Neural progenitor cell (in vitro differentiated cells): ENCODE results near the gene USP51. TPM values are rescaled to one million over a fixed set of nuclear protein-coding genes. Genes with fewer than 3 reads are reported as not detected.

Experiments
- DNase-seq: peaks from one replicate; pipeline ENCODE4 v3.0.0-alpha.2; 2016; ENCODE audit warnings: low spot score
- H2AFZ ChIP-seq: fragments of 200-600 bp; sonication (generic); replicated peaks from 2 replicates; pipeline ENCODE4 v1.6.1; 2016; ENCODE audit warnings: antibody characterized with exemption
- H3F3A ChIP-seq: fragments of 200-600 bp; sonication (generic); 2 replicates; pipeline ENCODE4 v1.6.1; 2016; ENCODE audit warnings: antibody characterized with exemption, low read depth
- H3K27ac ChIP-seq: fragments of 200-600 bp; sonication (generic); 2 replicates; pipeline ENCODE4 v1.5.1; 2016; ENCODE audit warnings: mild to moderate bottlenecking
- H3K27me3 ChIP-seq: fragments of 200-600 bp; sonication (generic); 2 replicates; pipeline ENCODE4 v1.6.1; 2016; ENCODE audit warnings: mild to moderate bottlenecking, moderate library complexity
- H3K36me3 ChIP-seq: fragments of 200-600 bp; sonication (generic); 2 replicates; pipeline ENCODE4 v1.5.1; 2016
- H3K4me1 ChIP-seq: fragments of 200-600 bp; sonication (generic); 2 replicates; pipeline ENCODE4 v1.6.1; 2016; ENCODE audit warnings: mixed run types
- H3K4me2 ChIP-seq: fragments of 200-600 bp; sonication (generic); 2 replicates; pipeline ENCODE4 v1.6.1; 2016
- H3K4me3 ChIP-seq: fragments of 200-600 bp; sonication (generic); 2 replicates; pipeline ENCODE4 v1.5.1; 2016
- H3K79me2 ChIP-seq: fragments of 200-600 bp; sonication (generic); 2 replicates; pipeline ENCODE4 v1.6.1; 2016; ENCODE audit warnings: low read depth
- H3K9ac ChIP-seq: fragments of 200-600 bp; sonication (generic); 2 replicates; pipeline ENCODE4 v1.6.1; 2016
- H3K9me3 ChIP-seq: fragments of 200-600 bp; sonication (generic); 2 replicates; pipeline ENCODE4 v1.5.1; 2016; ENCODE audit warnings: low read depth
- H4K20me1 ChIP-seq: fragments of 200-600 bp; sonication (generic); 2 replicates; pipeline ENCODE4 v1.6.1; 2016; ENCODE audit warnings: low read depth
- H3K27ac Mint-ChIP-seq: 3 replicates; pipeline ENCODE4 v1.8.0; 2021; ENCODE audit warnings: mixed read lengths
- H3K27me3 Mint-ChIP-seq: 2 replicates; pipeline ENCODE4 v1.8.0; 2022; ENCODE audit warnings: low read depth, mild to moderate bottlenecking, inconsistent platforms, moderate library complexity, mixed read lengths; ENCODE audit not compliant: insufficient read depth
- H3K36me3 Mint-ChIP-seq: 3 replicates; pipeline ENCODE4 v1.8.0; 2021; ENCODE audit warnings: mixed read lengths
- H3K4me1 Mint-ChIP-seq: 3 replicates; pipeline ENCODE4 v1.8.0; 2021; ENCODE audit warnings: mixed read lengths
- H3K4me3 Mint-ChIP-seq: 3 replicates; pipeline ENCODE4 v1.8.0; 2021; ENCODE audit warnings: mild to moderate bottlenecking, moderate library complexity, mixed read lengths
- H3K9me3 Mint-ChIP-seq: 3 replicates; pipeline ENCODE4 v1.8.0; 2020; ENCODE audit warnings: mixed read lengths
- CTCF ChIP-seq: fragments of 200-600 bp; sonication (generic); IDR thresholded peaks from 2 replicates; pipeline ENCODE4 v1.5.1; 2017; ENCODE audit warnings: antibody characterized with exemption, mild to moderate bottlenecking
- EZH2 ChIP-seq: fragments of 200-600 bp; sonication (generic); IDR thresholded peaks from 2 replicates; pipeline ENCODE4 v1.6.1; 2017; ENCODE audit warnings: antibody characterized with exemption, mild to moderate bottlenecking, moderate library complexity
- EZH2phosphoT487 ChIP-seq: fragments of 200-600 bp; sonication (generic); IDR thresholded peaks from 2 replicates; pipeline ENCODE4 v1.6.1; 2017; ENCODE audit warnings: antibody characterized with exemption
- total RNA-seq: library from RNA; depleted of rRNA; stranded (reverse); fragments of >200 nt; gene quantifications from 2 replicates; pipeline ENCODE4 v1.2.3, GENCODE V29; 2015; ENCODE audit warnings: low replicate concordance

The USP51 gene
- total RNA-seq: 6.6 and 8.6 TPM in 2 replicates

- Histone ChIP-seq H3K36me3 (no peaks in the 10 kb centered on the region), H3K4me1 (peaks cover 3% of the 10 kb centered on the region), H3K9me3 (no peaks in the 10 kb centered on the region), H3K27me3 (no peaks in the 10 kb centered on the region), H3K9ac (no peak within 1 kb of the TSS), H4K20me1 (no peaks in the 10 kb centered on the region), H3K4me2 (peak within 1 kb of the TSS; percentile 80), H3K4me3 (peak within 1 kb of the TSS; percentile 61), H3F3A (peaks cover 19% of the 10 kb centered on the region), H2AFZ (peak within 1 kb of the TSS; percentile 86), H3K27ac (peak within 1 kb of the TSS; percentile 79), H3K79me2 (no peaks in the 10 kb centered on the region)
- peaks cover 18% of the 10 kb centered on the region for H3K4me1 Mint-ChIP-seq
- TF ChIP-seq EZH2phosphoT487: no peak
- TF ChIP-seq CTCF: peak; percentile 9
- peak within 1 kb of the TSS; percentile 92 for H3K4me3 Mint-ChIP-seq
- peaks cover 6% of the 10 kb centered on the region for H3K9me3 Mint-ChIP-seq
- H3K27me3 Mint-ChIP-seq: peaks cover 3% of the 10 kb centered on the region
- peak within 1 kb of the TSS; percentile 95 for H3K27ac Mint-ChIP-seq
- DNase-seq: peak; percentile 72
- H3K36me3 Mint-ChIP-seq: peaks cover 3% of the 10 kb centered on the region
These were observed at the start of gene USP51 for GRCh38 chrX:55489314-55490009. Gene USP51, minus strand, starts transcription at chrX:55489848. Its CDS starts 909 bp downstream, at chrX:55488939.

- H3K4me2 ChIP-seq: no peak overlapping the region
- no peaks in the 10 kb centered on the region for H3K36me3 ChIP-seq
- Mint-ChIP-seq H3K9me3 (no peaks in the 10 kb centered on the region), H3K4me3 (no peak overlapping the region), H3K36me3 (no peaks in the 10 kb centered on the region), H3K27me3 (no peaks in the 10 kb centered on the region), H3K27ac (no peak overlapping the region), H3K4me1 (peaks cover 21% of the 10 kb centered on the region)
- H3K27me3 ChIP-seq: no peaks in the 10 kb centered on the region
- H4K20me1 ChIP-seq: no peaks in the 10 kb centered on the region
- no peak overlapping the region for H3K27ac ChIP-seq
- H3K4me1 ChIP-seq: no peaks in the 10 kb centered on the region
- TF ChIP-seq CTCF (peak; percentile 17), EZH2 (no peak), EZH2phosphoT487 (no peak)
- H3K9me3 ChIP-seq: no peaks in the 10 kb centered on the region
- H3K4me3 ChIP-seq: no peak overlapping the region
- no peak overlapping the region for H2AFZ ChIP-seq
- H3F3A ChIP-seq: no peaks in the 10 kb centered on the region
- no peak overlapping the region for H3K9ac ChIP-seq
- H3K79me2 ChIP-seq: no peaks in the 10 kb centered on the region
- DNase-seq: peak; percentile 3
These were observed 34.8 kb upstream of the USP51 start for GRCh38 chrX:55524487-55524886.

GRCh38 chrX:55523356-55523755 lies 33.7 kb upstream of the USP51 start:
- Histone ChIP-seq H3K4me1 (no peaks in the 10 kb centered on the region), H3K4me2 (no peak overlapping the region), H4K20me1 (no peaks in the 10 kb centered on the region), H3K27me3 (no peaks in the 10 kb centered on the region), H3K27ac (no peak overlapping the region), H3K79me2 (no peaks in the 10 kb centered on the region), H3K36me3 (no peaks in the 10 kb centered on the region), H3K9ac (no peak overlapping the region), H3K4me3 (no peak overlapping the region), H3K9me3 (no peaks in the 10 kb centered on the region), H3F3A (no peaks in the 10 kb centered on the region), H2AFZ (no peak overlapping the region)
- no peak overlapping the region for H3K27ac Mint-ChIP-seq
- DNase-seq: no peak
- no peaks in the 10 kb centered on the region for H3K27me3 Mint-ChIP-seq
- H3K9me3 Mint-ChIP-seq: no peaks in the 10 kb centered on the region
- peaks cover 21% of the 10 kb centered on the region for H3K4me1 Mint-ChIP-seq
- H3K4me3 Mint-ChIP-seq: no peak overlapping the region
- H3K36me3 Mint-ChIP-seq: no peaks in the 10 kb centered on the region
- TF ChIP-seq EZH2phosphoT487: no peak

- DNase-seq: no peak
- Histone ChIP-seq H3K79me2 (no peaks in the 10 kb centered on the region), H2AFZ (no peak overlapping the region), H3K27ac (no peak overlapping the region), H4K20me1 (no peaks in the 10 kb centered on the region), H3K4me2 (no peak overlapping the region), H3K36me3 (no peaks in the 10 kb centered on the region), H3K4me3 (no peak overlapping the region), H3K9ac (no peak overlapping the region), H3K9me3 (no peaks in the 10 kb centered on the region), H3K27me3 (no peaks in the 10 kb centered on the region), H3K4me1 (no peaks in the 10 kb centered on the region), H3F3A (no peaks in the 10 kb centered on the region)
- Mint-ChIP-seq H3K9me3 (no peaks in the 10 kb centered on the region), H3K4me1 (peaks cover 21% of the 10 kb centered on the region), H3K36me3 (no peaks in the 10 kb centered on the region), H3K4me3 (peak overlapping the region; percentile 46), H3K27ac (peak overlapping the region; percentile 82), H3K27me3 (no peaks in the 10 kb centered on the region)
- no peak for TF ChIP-seq EZH2phosphoT487
- TF ChIP-seq EZH2: no peak
- no peak for TF ChIP-seq CTCF
These were observed 33.1 kb upstream of the USP51 start for GRCh38 chrX:55522596-55523276.
